ENCODE data around the gene DLGAP1. TPM values are rescaled to one million over a fixed set of nuclear protein-coding genes. Genes with fewer than 3 reads are reported as not detected.
A peak's percentile ranks its signal among the peaks of the same experiment; 100 is the strongest.

The DLGAP1 gene
- polyA plus RNA-seq, 1 experiment: 0.09 TPM

- ChIA-PET CTCF (interaction anchor here (0.5 to 1.5 kb wide), 4 partner anchors 51 to 540 kb away, joined by 3 to 6 read pairs (median 4); no protein-coding TSS in a partner anchor), POLR2A (no interaction called here)
- no peak for TF ChIP-seq CTCF (IDR thresholded peaks at IDR 0.05; ENCODE audit: low read depth, low read length)
- H3K9me3 ChIP-seq (ENCODE audit: control insufficient read depth, insufficient read depth, low read length): no peaks in the 10 kb centered on the region
- no peak overlapping the region for H3K4me3 ChIP-seq (ENCODE audit: low read depth, low read length)
- DNase-seq (ENCODE audit: low read depth, low spot score): no peak
- H3K27me3 ChIP-seq (ENCODE audit: control insufficient read depth, insufficient read depth, low read length): no peaks in the 10 kb centered on the region
- H3K27ac ChIP-seq (ENCODE audit: low read depth, low read length): no peak overlapping the region
These were observed 633.6 kb downstream of the DLGAP1 start for GRCh38 chr18:3821524-3821923.

GRCh38 chr18:3819961-3820360 is 635.1 kb downstream of the DLGAP1 start:
- DNase-seq (ENCODE audit: low read depth, low spot score): no peak

DNA sequence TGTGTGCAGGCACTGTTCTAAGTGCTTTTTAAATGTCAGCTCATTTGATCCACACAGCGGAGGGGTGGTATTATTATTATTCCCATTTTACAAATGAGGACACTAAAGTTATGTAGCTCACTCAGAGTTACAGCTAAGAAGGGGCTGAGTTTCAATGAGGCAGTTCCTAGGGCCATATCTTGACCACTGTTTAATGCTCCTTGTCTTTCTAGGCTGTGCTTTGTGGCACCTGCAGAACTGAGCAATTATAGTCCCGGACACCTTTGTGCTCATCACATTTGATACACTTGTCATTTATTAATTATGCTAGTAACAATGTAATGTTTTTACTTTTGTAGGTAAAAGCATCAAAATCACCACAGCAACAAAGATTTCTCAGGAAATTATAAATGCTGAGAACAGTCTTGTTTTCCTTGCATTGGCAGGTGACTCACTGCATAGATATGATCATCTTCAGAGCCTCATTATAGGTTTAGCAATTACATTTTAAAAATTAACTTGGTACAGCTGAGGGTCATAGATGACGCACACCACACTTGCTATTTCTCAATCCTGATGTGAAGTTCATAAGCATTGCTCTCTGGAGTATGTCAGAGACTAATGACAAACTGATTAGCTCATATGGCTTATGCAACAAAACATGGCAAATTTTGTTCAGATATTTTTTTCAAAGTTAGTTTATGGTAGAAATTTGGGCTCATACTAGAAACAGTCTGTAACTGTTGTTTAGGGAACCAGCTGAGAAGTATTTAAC is 638.3 kb downstream of the DLGAP1 start:
- H3K27ac ChIP-seq (ENCODE audit: low read depth, low read length): peak overlapping the region; percentile 71
- H3K4me3 ChIP-seq (ENCODE audit: low read depth, low read length): no peak overlapping the region
- POLR2A ChIA-PET: interaction anchor here (0.8 kb wide), 1 partner anchor 45 kb away, joined by 3 read pairs; no protein-coding TSS in a partner anchor
- peak; percentile 93 for DNase-seq (ENCODE audit: low read depth, low spot score)
- CTCF ChIA-PET: interaction anchor here (1.6 kb wide), 2 partner anchors 45 to 178 kb away, joined by 4 to 15 read pairs; no protein-coding TSS in a partner anchor
- no peaks in the 10 kb centered on the region for H3K27me3 ChIP-seq (ENCODE audit: control insufficient read depth, insufficient read depth, low read length)
- no peaks in the 10 kb centered on the region for H3K9me3 ChIP-seq (ENCODE audit: control insufficient read depth, insufficient read depth, low read length)
- TF ChIP-seq CTCF (IDR thresholded peaks at IDR 0.05; ENCODE audit: low read depth, low read length): no peak

More at GRCh38 chr18:3819961-3820360, 635.1 kb downstream of the DLGAP1 start:
- H3K9me3 ChIP-seq (ENCODE audit: control insufficient read depth, insufficient read depth, low read length): no peaks in the 10 kb centered on the region
- no peak overlapping the region for H3K27ac ChIP-seq (ENCODE audit: low read depth, low read length)
- TF ChIP-seq CTCF (IDR thresholded peaks at IDR 0.05; ENCODE audit: low read depth, low read length): no peak
- no peaks in the 10 kb centered on the region for H3K27me3 ChIP-seq (ENCODE audit: control insufficient read depth, insufficient read depth, low read length)
- ChIA-PET POLR2A (no interaction called here), CTCF (interaction anchor here (1.5 kb wide), 1 partner anchor 176 kb away, joined by 6 read pairs; no protein-coding TSS in a partner anchor)
- H3K4me3 ChIP-seq (ENCODE audit: low read depth, low read length): no peak overlapping the region

DNA sequence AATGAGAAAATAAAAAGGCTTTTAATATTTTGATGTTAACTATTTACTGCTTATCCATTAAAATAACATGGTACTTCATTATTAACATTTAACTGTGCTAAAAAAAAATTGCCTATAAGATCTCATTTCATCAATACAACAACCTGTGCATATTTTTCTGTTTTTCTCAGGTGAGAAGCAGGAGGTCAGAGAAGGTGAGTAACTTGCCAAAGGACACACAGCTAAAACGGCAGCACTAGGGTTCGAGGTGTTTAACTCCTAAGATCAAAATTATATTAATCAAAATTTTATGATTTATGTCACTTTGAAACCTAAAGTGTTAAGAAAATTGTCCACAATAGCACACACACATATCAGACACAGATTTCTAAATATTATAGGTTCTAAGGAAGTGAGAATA is 639.1 kb downstream of the DLGAP1 start:
- H3K9me3 ChIP-seq (ENCODE audit: control insufficient read depth, insufficient read depth, low read length): no peaks in the 10 kb centered on the region
- H3K27ac ChIP-seq (ENCODE audit: low read depth, low read length): no peak overlapping the region
- H3K27me3 ChIP-seq (ENCODE audit: control insufficient read depth, insufficient read depth, low read length): no peaks in the 10 kb centered on the region
- no peak for TF ChIP-seq CTCF (IDR thresholded peaks at IDR 0.05; ENCODE audit: low read depth, low read length)
- POLR2A ChIA-PET: no interaction called here
- H3K4me3 ChIP-seq (ENCODE audit: low read depth, low read length): no peak overlapping the region
- CTCF ChIA-PET: interaction anchor here (1.6 kb wide), 2 partner anchors 44 to 179 kb away, joined by 4 to 15 read pairs; no protein-coding TSS in a partner anchor
- no peak for DNase-seq (ENCODE audit: low read depth, low spot score)

DNA sequence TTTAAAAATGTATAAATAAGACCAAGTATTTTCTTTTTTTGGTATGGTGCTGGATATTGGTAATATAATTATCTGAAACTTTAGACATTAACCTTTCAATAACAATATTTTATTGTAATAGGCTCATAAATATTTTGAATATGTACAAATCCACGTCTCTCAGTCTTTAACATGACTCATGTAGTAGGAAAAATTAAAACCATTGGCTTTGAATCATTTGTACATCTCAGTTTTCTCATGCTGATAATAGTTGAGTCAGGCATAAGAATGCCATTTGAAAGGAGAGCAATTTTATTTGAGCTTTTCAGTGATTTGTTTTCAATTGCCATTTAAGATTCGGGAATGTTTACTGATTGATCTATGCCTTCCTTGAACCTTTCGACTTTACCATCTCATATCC is 640.3 kb downstream of the DLGAP1 start:
- H3K4me3 ChIP-seq (ENCODE audit: low read depth, low read length): no peak overlapping the region
- DNase-seq (ENCODE audit: low read depth, low spot score): no peak
- no peak for TF ChIP-seq CTCF (IDR thresholded peaks at IDR 0.05; ENCODE audit: low read depth, low read length)
- H3K9me3 ChIP-seq (ENCODE audit: control insufficient read depth, insufficient read depth, low read length): no peaks in the 10 kb centered on the region
- H3K27ac ChIP-seq (ENCODE audit: low read depth, low read length): no peak overlapping the region
- CTCF ChIA-PET: interaction anchor here (1.0 to 1.6 kb wide), 2 partner anchors 181 to 184 kb away, joined by 6 to 8 read pairs; no protein-coding TSS in a partner anchor
- H3K27me3 ChIP-seq (ENCODE audit: control insufficient read depth, insufficient read depth, low read length): no peaks in the 10 kb centered on the region
- POLR2A ChIA-PET: no interaction called here

Data from AG04450 (cell line).